ENCODE results near the gene PRORP. TPM values are rescaled to one million over a fixed set of nuclear protein-coding genes. Genes with fewer than 3 reads are reported as not detected.

The PRORP gene
- total RNA-seq, 2 experiments from 2014 or later = 45.2 to 52.2 TPM

DNA sequence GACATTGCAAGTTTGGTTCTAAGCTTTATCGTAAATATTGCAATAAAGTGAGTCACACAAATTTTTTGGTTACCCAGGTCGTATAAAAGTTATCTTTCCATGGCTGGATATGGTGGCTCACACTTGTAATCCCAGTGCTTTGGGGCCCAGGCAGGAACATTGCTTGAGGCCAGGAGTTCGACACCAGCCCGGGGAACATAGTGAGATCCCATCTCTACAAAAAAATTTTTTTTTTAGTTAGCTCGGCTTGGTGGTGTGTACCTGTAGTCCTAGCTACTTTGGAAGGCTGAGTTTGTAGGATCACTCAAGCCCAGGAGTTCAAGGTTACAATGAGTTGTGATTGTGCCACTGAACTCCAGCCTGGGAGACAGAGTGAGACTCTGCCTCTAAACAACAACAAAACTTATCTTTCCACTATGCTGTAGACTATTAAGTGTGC lies 24.4 kb downstream of the PRORP start:
- no peak for DNase-seq (ENCODE audit: low spot score)
- TF ChIP-seq, protein P1, sequence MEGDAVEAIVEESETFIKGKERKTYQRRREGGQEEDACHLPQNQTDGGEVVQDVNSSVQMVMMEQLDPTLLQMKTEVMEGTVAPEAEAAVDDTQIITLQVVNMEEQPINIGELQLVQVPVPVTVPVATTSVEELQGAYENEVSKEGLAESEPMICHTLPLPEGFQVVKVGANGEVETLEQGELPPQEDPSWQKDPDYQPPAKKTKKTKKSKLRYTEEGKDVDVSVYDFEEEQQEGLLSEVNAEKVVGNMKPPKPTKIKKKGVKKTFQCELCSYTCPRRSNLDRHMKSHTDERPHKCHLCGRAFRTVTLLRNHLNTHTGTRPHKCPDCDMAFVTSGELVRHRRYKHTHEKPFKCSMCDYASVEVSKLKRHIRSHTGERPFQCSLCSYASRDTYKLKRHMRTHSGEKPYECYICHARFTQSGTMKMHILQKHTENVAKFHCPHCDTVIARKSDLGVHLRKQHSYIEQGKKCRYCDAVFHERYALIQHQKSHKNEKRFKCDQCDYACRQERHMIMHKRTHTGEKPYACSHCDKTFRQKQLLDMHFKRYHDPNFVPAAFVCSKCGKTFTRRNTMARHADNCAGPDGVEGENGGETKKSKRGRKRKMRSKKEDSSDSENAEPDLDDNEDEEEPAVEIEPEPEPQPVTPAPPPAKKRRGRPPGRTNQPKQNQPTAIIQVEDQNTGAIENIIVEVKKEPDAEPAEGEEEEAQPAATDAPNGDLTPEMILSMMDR (conservative IDR thresholded peaks at IDR 0.05; ENCODE audit: low read length) = no peak
- TF ChIP-seq EZH2phosphoT487 (IDR thresholded peaks at IDR 0.05; ENCODE audit: borderline replicate concordance, low read depth, low read length) = no peak
- H4K20me1 ChIP-seq (ENCODE audit: insufficient read depth, low read length) = no peaks in the 10 kb centered on the region
- H3K27ac ChIP-seq (ENCODE audit: low read depth, low read length, poor library complexity, severe bottlenecking) = no peak overlapping the region
- BruUV-seq (replicated peaks) = no TSS peak
- no peaks in the 10 kb centered on the region for H3K9me3 ChIP-seq (ENCODE audit: low read length)
- peaks cover 27% of the 10 kb centered on the region; the same call in 1 of the 2 replicates for H3K79me2 ChIP-seq (ENCODE audit: insufficient read depth, low read depth, low read length)
- H3K36me3 ChIP-seq (ENCODE audit: insufficient read depth, low read length) = peaks cover 63% of the 10 kb centered on the region
- no peak overlapping the region for H3K4me3 ChIP-seq (ENCODE audit: low read depth, low read length, poor library complexity, severe bottlenecking)
- no peaks in the 10 kb centered on the region for H3K9me2 ChIP-seq (ENCODE audit: insufficient read depth, low read length)
- H2AFZ ChIP-seq (ENCODE audit: low read length) = no peak overlapping the region
- ChIA-PET CTCF (ENCODE audit: unreplicated experiment) (no interaction called here), POLR2A (interaction anchor here (0.6 to 1.1 kb wide), 4 partner anchors 24 to 273 kb away, joined by 3 to 4 read pairs (median 3); no protein-coding TSS in a partner anchor)
- no peaks in the 10 kb centered on the region for H3K4me1 ChIP-seq (ENCODE audit: insufficient read depth, low read length, poor library complexity, severe bottlenecking)
- no peak overlapping the region for H3K4me2 ChIP-seq (ENCODE audit: low read length)
- intact Hi-C loops (cut with micrococcal nuclease; ENCODE audit: unreplicated experiment) = loop anchor here (10.0 kb wide), 1 partner anchor 548 kb away; no protein-coding TSS in a partner anchor

DNA sequence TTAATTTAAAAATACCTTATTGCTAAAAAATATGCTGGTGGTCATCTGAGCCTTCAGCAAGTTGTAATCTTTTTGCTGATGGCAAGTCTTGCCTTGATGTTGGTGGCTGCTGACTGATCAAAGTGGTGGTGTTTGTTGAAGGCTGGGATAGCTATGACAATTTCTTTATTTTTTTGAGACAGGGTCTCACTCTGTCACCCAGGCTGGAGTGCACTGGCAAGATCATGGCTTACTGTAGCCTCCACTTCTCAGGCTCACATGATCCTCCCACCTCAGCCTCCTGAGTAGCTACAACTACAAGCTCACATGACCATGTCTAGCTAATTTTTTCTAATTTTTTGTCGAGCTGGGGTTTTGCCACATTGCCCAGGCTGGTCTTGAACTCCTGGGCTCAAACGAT lies 24.8 kb downstream of the PRORP start:
- H3K9me2 ChIP-seq (ENCODE audit: insufficient read depth, low read length) = no peaks in the 10 kb centered on the region
- peaks cover 27% of the 10 kb centered on the region; the same call in 1 of the 2 replicates for H3K79me2 ChIP-seq (ENCODE audit: insufficient read depth, low read depth, low read length)
- no peak overlapping the region for H3K4me2 ChIP-seq (ENCODE audit: low read length)
- no peaks in the 10 kb centered on the region for H3K9me3 ChIP-seq (ENCODE audit: low read length)
- H4K20me1 ChIP-seq (ENCODE audit: insufficient read depth, low read length) = no peaks in the 10 kb centered on the region
- H3K4me3 ChIP-seq (ENCODE audit: low read depth, low read length, poor library complexity, severe bottlenecking) = no peak overlapping the region
- no peak for DNase-seq (ENCODE audit: low spot score)
- TF ChIP-seq, protein P1 (conservative IDR thresholded peaks at IDR 0.05; ENCODE audit: low read length) = no peak
- TF ChIP-seq EZH2phosphoT487 (IDR thresholded peaks at IDR 0.05; ENCODE audit: borderline replicate concordance, low read depth, low read length) = no peak
- BruUV-seq (replicated peaks) = no TSS peak
- H3K4me1 ChIP-seq (ENCODE audit: insufficient read depth, low read length, poor library complexity, severe bottlenecking) = no peaks in the 10 kb centered on the region
- no peak overlapping the region for H3K27ac ChIP-seq (ENCODE audit: low read depth, low read length, poor library complexity, severe bottlenecking)
- H2AFZ ChIP-seq (ENCODE audit: low read length) = no peak overlapping the region
- intact Hi-C loops (cut with micrococcal nuclease; ENCODE audit: unreplicated experiment) = loop anchor here (10.0 kb wide), 1 partner anchor 548 kb away; no protein-coding TSS in a partner anchor
- POLR2A ChIA-PET = interaction anchor here (0.9 kb wide), 1 partner anchor 24 kb away, joined by 3 read pairs; no protein-coding TSS in a partner anchor
- peaks cover 59% of the 10 kb centered on the region for H3K36me3 ChIP-seq (ENCODE audit: insufficient read depth, low read length)
- CTCF ChIA-PET (ENCODE audit: unreplicated experiment) = no interaction called here

DNA sequence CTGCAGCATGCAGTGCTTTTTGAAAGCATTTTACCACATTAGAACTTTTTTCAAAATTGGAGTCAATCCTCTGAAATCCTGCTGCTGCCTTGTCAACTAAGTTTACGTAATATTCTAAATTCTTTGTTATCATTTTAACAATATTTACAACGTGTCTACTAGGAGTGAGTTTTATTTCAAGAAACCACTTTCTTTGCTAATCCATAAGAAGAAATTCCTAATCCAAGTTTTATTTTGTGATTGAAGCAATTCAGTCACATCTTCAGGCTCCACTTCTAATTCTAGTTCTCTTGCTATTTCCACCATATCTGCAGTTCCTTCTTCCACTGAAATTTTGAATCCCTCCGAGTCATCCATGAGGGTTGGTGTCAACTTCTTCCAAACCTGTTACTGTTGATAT lies 25.4 kb downstream of the PRORP start:
- ChIA-PET CTCF (ENCODE audit: unreplicated experiment) (no interaction called here), POLR2A (interaction anchor here (0.6 to 1.4 kb wide), 4 partner anchors 52 to 137 kb away, joined by 3 read pairs; no protein-coding TSS in a partner anchor)
- TF ChIP-seq, protein P1 (conservative IDR thresholded peaks at IDR 0.05; ENCODE audit: low read length) = no peak
- no peak for TF ChIP-seq EZH2phosphoT487 (IDR thresholded peaks at IDR 0.05; ENCODE audit: borderline replicate concordance, low read depth, low read length)
- Histone ChIP-seq H3K79me2 (ENCODE audit: insufficient read depth, low read depth, low read length) (peaks cover 27% of the 10 kb centered on the region; the same call in 1 of the 2 replicates), H3K4me2 (ENCODE audit: low read length) (no peak overlapping the region), H3K27ac (ENCODE audit: low read depth, low read length, poor library complexity, severe bottlenecking) (no peak overlapping the region), H4K20me1 (ENCODE audit: insufficient read depth, low read length) (no peaks in the 10 kb centered on the region), H3K4me1 (ENCODE audit: insufficient read depth, low read length, poor library complexity, severe bottlenecking) (no peaks in the 10 kb centered on the region), H3K9me3 (ENCODE audit: low read length) (no peaks in the 10 kb centered on the region), H3K4me3 (ENCODE audit: low read depth, low read length, poor library complexity, severe bottlenecking) (no peak overlapping the region), H3K9me2 (ENCODE audit: insufficient read depth, low read length) (no peaks in the 10 kb centered on the region), H2AFZ (ENCODE audit: low read length) (no peak overlapping the region), H3K36me3 (ENCODE audit: insufficient read depth, low read length) (peaks cover 56% of the 10 kb centered on the region)
- no peak for DNase-seq (ENCODE audit: low spot score)
- BruUV-seq (replicated peaks) = no TSS peak
- intact Hi-C loops (cut with micrococcal nuclease; ENCODE audit: unreplicated experiment) = loop anchor here (10.0 kb wide), 1 partner anchor 547 kb away; no protein-coding TSS in a partner anchor
